Amniotic epithelial cell (primary cell): ENCODE measurements around the gene ACAT2.
"Not testable (repeated sequence)": the region's sequence is repeated elsewhere in the genome, so short reads cannot be mapped to it uniquely, and the experiment has no call there.

Experiments
- DNase-seq: peaks from one replicate; pipeline ENCODE4 v3.0.0-alpha.2; 2010; ENCODE audit warnings: low read depth

The ACAT2 gene

GRCh38 chr6:159730332-159730676 lies 31.5 kb upstream of the ACAT2 start:
- no peak for DNase-seq

GRCh38 chr6:159732550-159732949 lies 29.3 kb upstream of the ACAT2 start:
- not testable (repeated sequence) for DNase-seq

GRCh38 chr6:159733395-159733794 lies 28.4 kb upstream of the ACAT2 start:
- DNase-seq: not testable (repeated sequence)

- DNase-seq: no peak
Observed at GRCh38 chr6:159736908-159737307, 24.9 kb upstream of the ACAT2 start.

- no peak for DNase-seq
Observed at GRCh38 chr6:159739341-159739740, 22.5 kb upstream of the ACAT2 start.

GRCh38 chr6:159742165-159742564 lies 19.7 kb upstream of the ACAT2 start:
- no peak for DNase-seq

GRCh38 chr6:159745081-159745480 lies 16.8 kb upstream of the ACAT2 start:
- DNase-seq: no peak

- DNase-seq: no peak
Observed at GRCh38 chr6:159746759-159747158, 15.1 kb upstream of the ACAT2 start.

- DNase-seq: not testable (repeated sequence)
Observed at GRCh38 chr6:159748127-159748526, 13.7 kb upstream of the ACAT2 start.

GRCh38 chr6:159751448-159751847 lies 10.4 kb upstream of the ACAT2 start:
- no peak for DNase-seq

- DNase-seq: peak; percentile 27
Observed at GRCh38 chr6:159753081-159753872, 8.6 kb upstream of the ACAT2 start.

- DNase-seq: no peak
Observed at GRCh38 chr6:159754401-159754800, 7.4 kb upstream of the ACAT2 start.

- peak; percentile 54 for DNase-seq
Observed at GRCh38 chr6:159754959-159755914, 6.6 kb upstream of the ACAT2 start.

GRCh38 chr6:159756508-159756907 lies 5.3 kb upstream of the ACAT2 start:
- no peak for DNase-seq

GRCh38 chr6:159758031-159759001 lies 3.5 kb upstream of the ACAT2 start:
- DNase-seq: peak; percentile 85

- no peak for DNase-seq
Observed at GRCh38 chr6:159759645-159760044, 2.2 kb upstream of the ACAT2 start.

GRCh38 chr6:159760602-159761057 lies 1.2 kb upstream of the ACAT2 start:
- peak; percentile 59 for DNase-seq

GRCh38 chr6:159761129-159761872 lies 544 bp upstream of the ACAT2 start:
- DNase-seq: peak; percentile 15

GRCh38 chr6:159762681-159763293 lies 942 bp downstream of the ACAT2 start:
- no peak for DNase-seq

- DNase-seq: no peak
Observed at GRCh38 chr6:159766906-159767305, 5.1 kb downstream of the ACAT2 start.

- no peak for DNase-seq
Observed at GRCh38 chr6:159769470-159769869, 7.6 kb downstream of the ACAT2 start.
